GM11168 (cell line): Measurements from ENCODE around the gene TNIP2.

Source experiments
- in situ Hi-C: fragments of 300-500 bp; cut with MboI; formaldehyde crosslinking; loops from one replicate; pipeline ENCODE4 v1.12.0; 2022; ENCODE audit warnings: low sequenced_read_pairs; ENCODE audit not compliant: unreplicated experiment

Gene TNIP2, protein sequence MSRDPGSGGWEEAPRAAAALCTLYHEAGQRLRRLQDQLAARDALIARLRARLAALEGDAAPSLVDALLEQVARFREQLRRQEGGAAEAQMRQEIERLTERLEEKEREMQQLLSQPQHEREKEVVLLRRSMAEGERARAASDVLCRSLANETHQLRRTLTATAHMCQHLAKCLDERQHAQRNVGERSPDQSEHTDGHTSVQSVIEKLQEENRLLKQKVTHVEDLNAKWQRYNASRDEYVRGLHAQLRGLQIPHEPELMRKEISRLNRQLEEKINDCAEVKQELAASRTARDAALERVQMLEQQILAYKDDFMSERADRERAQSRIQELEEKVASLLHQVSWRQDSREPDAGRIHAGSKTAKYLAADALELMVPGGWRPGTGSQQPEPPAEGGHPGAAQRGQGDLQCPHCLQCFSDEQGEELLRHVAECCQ

DNA sequence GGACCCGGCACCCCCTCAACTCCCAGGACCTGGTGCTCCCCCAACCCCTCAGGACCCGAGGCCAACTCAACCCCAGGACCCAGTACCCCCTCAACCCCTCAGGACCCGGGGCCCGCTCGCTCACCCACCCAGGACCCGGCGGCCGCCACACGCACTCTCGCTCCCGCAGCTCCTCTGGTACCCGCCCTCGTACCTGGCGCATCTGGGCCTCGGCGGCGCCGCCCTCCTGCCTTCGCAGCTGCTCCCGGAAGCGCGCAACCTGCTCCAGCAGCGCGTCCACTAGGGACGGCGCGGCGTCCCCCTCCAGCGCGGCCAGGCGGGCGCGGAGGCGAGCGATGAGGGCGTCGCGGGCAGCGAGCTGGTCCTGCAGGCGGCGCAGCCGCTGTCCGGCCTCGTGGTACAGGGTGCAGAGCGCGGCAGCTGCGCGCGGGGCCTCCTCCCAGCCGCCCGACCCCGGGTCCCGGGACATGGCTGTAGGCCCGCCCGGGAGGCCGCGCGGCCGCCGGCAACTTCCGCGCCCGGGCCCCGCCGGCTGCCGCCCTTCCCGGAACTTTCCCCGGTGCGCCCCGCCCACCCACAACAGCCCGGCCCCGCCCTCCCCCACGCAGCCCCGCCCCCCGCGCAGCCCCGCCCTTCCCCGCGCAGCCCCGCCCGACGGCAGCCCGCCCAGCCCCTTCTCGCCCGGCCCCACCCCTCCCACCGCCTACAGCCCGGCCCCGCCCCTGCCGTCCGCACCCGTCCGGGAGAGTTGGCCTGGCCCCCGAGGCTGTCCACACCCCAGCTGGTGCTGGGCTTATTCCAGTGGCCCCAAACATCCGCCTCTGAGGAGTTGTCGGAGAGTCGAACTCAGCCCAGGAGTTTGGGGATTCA is at the start of gene TNIP2:
TNIP2 (minus strand) TSS at position 516 of the 870 bp plus-strand sequence; CDS start at position 469, 47 bp downstream.
- in situ Hi-C loops: loop anchor here (5.0 kb wide), 1 partner anchor 171 kb away; no protein-coding TSS in a partner anchor

DNA sequence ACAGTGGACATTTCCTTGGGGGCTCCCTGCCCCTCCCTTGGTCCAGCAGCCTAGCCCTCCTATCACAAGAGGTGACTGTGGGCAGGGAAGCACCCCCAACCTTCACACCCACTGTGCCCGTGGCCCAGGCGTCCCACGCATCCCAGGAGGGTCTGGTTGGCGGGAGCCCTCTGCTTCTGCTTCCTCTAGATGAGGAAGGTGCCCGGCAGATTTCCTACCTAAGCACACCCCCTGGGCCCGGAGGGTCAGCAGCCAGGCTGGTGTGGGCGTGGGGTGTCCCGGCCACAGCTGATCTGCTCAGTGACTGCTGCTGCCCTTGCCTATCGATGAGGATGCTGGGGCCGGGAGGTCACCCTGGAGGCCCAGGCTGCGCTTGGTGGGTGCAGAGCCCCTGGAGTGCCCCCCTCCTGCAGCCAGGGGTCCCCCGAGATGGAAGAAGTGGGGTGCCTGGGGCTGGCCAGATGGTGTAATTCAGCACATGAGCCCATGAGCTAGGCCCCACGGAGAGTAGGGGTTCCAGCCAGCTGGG is 48.9 kb upstream of the TNIP2 start:
- in situ Hi-C loops: no loop called here

DNA sequence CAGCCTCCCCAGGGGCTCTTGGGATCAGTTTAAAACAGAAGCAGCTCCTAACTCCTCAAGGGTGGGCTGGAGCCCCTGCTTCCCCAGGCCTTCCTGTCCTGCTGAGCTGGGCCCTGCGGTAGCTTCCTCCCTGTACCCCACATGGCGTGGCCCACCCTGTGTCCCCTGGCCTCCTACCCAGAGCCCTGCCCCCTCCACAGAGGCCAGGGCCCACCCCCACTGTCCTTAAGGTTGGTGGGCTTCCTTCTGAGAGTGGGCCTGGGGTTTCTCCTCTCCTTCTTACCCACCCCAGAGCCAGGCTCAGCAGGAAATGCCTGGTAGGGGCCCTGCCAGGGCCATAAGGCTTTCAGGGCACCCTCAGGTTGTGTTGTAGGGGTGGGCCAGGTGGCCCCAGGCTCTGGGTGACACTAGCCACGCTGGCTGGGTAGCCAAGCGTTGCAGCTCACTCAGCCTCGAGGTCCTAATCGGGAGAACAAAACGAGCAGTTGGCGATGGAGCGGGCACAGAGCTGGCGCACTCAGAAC is 48.4 kb upstream of the TNIP2 start:
- in situ Hi-C loops: no loop called here

DNA sequence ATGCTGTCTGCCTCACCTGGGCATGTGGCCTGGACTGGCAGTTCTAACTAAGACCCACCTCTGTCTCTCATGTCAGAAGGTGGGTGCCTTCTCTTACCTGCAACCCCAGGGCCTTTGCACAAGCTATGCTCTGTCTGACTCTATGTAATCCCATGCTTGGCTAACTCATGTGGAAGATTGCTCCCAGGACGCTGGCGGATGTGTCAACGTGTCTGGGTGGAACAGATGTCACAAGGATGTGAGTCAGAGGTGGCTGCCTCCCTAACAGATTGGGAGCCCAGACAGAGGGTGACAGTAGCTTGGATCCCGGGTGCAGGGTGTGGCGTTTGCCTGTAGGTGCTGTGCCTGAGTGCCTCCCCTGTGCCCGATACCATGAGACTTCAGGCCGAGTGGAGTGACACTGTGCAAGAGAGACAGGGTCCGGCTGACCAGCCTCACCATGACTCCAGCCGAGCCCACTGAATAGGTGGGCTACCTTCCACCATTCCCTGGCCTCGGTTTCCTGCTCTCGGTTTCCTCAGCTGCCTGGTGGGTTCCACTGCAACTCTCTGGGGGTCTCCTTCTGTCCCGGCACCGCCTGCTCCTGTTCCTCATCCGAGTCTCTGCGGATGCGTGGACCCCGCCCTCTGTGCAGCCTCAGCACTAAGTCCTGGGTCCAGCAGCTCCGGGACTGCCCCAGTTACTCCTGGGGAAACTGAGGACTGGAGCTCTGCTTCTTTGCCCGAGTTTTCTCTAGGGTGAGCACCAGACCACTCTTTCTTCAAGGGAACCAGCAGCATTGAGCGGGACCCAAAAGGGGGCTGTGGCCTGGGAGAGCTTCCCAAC is 47.7 kb upstream of the TNIP2 start:
- in situ Hi-C loops: no loop called here

DNA sequence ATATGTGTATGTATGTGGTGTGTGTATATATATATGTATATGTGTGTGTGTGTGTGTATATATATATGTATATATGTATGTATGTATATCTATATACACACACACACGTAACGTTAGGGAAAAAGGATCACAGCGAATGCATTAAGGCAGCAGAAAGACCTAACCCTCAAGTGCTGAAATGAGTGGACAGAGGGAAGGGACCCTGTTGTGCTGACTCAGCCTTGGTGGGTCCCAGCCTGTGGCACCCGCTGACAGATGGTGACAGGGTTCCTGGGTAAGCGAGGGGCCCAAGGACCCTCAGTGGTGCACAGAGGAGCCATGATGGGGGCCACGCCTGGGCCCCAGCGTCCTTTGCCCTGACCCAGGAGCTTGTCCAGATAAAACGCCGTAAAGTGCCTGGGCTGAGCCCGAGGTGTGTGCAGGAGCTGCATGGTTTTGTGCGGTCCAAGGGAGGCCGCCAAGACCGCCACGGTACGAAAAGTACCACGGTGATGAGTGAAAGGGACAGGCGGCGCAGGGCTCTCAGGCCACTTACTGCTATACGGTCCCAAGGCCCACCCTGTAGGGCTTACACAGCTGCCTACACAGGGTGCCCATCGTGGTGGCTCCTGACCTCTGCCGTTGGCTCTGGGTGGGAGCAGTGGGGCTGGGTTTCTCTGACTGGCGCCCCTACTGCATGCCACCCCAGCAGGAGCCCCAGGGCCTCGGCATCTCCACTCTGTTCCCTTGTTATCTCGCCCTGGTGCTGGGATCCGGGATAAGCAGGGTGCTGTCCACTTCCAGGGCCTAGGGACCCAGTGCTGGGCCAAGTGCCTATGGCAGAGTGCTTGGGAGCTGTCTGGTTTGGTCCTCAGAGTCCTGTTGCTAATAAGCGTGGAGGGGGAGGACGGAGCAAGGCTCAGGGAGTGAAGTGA is 46.7 kb upstream of the TNIP2 start:
- in situ Hi-C loops: no loop called here

DNA sequence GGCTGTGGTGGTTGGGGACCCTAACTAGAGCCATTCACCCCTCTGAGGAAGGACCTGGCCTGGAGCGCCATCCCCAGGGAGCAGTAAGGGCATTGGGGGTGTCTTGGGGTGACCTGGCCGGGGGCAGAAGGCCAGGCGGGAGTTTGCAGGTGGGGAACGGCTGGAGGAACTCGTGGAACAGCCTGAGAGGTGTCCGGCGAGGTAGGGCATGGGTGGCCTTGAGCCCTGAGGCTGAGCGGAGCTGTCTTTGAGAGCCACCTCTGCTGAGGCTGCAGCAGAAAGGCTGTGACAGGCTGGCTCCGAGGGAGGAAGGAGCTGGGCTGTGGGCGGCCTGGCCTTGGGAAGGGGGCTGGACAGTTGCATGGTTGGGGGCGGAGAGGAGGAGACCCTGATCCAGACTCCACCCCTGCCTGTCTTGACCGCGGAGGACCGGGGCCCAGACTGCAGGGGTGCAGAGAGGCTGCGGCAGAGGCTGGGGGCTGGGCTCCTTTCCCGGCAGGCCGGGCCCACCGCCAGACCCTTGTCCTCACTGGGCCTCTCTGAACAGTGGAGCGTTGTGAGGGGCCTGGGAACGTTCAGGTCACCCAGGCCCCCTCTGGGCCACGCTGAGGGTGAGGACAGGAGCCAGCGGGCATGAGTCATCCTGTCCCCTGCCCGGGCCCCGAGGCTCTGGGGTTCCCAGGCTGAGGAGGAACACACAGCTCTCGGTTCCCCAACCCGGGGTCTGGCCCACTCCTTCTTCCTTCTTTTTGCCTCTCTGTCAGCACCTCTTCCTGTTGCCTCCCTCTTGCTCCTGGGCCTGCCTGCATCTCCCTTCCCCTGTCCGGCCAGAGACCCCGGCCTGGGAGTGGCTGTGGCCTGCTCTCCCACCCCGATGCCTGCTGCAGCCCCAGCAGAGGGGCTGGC is 44.8 kb upstream of the TNIP2 start:
- in situ Hi-C loops: no loop called here

DNA sequence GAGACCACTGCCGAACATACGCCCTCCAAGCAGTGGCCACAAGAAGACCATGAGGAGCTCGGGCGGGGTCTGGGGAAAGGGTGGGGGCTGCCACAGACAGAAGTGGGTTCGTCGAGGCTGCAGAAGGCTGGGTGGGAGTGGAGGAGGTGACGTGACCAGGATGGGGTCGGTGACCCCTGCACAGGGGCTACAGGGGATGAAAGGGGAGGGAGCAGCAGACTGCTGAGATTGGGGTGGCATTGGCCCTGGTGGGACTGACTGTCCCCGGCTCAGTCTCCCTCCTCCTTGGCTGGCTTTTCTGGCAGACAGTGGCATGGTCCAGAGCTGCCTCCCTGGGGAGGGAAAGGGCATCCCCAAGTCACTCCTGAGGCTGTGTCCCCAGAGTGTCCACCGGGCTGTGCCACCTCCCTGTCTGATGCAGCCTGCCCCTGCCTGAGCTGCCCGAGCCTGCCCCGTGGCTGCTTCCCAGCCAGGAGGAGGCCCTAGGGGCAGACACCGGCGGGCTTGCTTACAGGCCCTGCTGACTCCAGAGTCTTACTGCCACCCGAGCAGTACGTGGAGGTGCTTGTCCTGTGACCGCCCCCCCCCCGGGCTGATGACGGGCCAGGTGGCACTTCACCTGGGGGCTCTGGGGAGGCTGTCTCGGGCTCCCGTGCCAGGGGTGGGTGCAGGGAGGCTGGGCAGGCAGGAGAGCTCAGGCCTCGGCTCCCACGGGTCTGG is 44.0 kb upstream of the TNIP2 start:
- in situ Hi-C loops: no loop called here

DNA sequence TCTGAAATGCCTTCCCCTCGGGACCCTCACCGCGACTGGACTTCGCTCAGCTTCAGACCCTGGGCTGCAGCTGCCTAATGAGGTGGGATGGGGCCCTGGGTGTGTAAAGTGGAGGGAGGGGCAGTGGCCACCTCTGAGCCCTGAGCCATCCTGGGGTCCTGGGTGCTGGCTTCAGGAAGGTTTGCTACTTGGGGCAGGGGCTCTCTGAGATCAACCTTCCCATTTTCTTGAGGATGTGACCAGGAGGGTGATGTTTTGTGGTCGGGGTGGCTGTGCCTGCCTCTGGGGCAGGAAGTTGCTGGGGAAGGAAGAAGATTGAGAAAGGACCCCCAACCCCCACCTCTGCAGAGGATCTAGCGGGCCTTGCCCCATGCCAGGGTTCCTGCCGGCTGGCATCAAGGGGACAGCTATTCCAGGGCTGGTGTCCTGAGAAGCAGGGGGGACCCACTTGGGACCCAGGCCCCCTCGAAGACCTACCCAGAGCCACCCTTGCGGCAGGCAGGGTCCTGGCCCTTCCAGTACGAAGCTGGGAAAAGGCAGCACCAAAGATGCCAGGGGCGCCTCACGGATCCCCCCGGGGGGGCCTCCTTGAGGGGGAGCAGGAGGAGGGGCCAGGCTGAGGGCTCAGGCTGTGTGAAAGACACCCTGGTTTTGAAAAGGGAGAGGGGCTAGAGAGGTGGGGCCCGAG is 43.2 kb upstream of the TNIP2 start:
- in situ Hi-C loops: no loop called here

DNA sequence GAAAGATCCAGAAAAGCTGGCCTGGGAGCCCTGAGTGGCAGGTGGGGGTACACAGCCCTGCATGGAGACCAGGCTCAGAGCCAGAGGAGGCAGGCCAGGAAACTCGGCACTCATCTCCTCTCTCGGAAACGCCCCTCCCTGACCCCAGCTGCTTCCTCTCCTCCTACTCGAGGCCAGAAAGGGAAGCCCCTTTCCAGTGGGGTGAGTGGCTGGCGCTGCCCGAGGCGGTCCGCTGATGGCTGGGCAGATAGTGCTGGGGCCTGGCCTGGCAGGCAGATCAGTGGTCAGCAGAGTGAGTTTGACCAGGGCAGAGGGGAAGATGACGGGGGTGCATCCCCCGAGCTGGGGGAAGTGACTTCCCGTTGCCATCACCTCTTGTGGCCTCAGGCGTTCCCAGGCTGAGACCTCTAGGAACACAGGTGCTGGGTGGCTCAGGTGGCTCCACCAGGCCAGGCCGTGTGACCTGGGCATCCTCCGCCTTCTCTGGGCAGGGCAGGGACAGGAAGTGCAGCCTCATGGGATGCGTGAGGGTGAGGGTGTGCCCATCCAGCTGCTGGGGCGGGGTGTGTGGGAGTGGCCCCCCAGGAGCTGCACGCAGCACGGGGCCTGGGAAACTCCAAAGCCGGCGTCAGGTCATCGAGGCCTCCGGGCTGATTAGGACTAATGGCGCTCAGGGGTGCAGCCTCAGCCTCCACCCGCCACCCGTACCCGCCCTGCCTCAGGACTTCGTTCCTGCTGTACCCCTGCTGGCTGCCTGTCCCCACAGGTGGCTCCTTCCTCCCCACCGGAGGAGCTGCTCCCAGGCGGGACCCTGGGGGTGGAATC is 42.5 kb upstream of the TNIP2 start:
- in situ Hi-C loops: no loop called here

DNA sequence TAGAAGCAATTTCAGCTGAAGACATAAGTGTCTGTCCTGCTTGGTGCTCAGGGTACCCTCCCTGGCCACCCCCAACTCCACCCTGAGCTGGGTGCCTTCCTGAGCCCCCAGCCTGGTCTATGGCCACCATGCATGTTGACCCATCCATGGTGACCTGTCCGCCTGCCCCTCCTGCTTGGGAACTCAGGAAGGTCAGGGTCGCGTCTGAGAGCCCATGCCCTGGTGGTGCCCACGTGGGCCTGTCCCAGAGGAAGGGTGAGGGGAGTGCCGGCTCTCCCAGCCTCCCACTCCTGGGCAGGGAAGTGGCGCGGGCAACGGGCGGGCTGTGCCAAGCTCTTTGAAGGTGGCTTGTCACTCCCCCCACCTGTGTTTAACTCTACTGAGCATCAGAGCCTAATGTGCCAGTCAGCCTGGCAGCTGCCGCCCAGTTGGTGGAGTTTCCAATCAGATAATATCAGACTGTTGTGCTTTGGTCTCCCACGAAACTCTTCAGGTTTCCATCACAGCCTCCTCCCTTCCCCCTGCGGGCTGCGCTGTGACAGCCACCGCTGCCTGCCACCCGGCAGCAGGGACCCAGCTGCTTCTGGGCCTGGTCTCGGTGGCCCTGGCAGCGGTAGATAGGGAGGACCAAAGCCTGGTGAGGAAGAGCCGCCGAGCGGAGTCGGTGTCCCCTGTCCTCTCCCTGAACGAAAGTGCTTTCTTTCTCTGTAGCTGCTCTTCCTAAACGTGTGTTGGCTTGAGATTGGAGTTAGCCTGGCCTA is 41.6 kb upstream of the TNIP2 start:
- in situ Hi-C loops: no loop called here

DNA sequence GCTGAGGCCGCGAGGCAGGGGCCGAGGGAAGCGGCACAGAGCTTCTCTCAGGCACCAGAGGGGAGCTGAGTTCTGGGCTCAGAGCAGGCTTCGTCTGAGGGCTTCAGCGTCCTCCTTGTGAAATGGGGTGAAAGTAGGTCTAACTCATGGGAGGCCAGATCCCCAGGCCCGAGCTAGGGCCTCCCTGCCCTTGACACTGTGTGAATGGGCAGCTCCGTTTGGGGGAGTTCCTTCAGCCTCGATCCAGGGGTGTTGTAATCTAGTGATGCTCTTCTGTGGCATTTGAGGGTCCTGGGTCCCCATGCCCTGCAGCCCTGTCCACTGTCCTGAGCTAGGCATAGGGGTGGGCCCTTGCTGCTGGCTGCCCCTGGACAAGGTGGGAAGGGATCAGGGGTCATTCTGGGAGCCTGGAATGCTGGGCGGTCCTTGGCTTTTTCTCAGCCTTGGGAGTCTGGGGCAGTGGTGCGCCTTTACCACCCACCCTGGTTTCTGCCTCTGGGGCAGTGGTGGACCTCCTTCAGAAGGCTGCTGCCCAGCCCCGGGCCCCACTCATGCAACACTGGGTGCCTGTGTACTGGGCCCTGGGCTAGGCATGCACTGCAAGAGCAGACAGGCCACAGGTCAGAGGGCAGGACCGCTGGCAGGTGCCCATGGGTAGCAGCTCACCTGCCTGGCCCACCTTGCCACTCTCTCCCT is 40.9 kb upstream of the TNIP2 start:
- in situ Hi-C loops: no loop called here

DNA sequence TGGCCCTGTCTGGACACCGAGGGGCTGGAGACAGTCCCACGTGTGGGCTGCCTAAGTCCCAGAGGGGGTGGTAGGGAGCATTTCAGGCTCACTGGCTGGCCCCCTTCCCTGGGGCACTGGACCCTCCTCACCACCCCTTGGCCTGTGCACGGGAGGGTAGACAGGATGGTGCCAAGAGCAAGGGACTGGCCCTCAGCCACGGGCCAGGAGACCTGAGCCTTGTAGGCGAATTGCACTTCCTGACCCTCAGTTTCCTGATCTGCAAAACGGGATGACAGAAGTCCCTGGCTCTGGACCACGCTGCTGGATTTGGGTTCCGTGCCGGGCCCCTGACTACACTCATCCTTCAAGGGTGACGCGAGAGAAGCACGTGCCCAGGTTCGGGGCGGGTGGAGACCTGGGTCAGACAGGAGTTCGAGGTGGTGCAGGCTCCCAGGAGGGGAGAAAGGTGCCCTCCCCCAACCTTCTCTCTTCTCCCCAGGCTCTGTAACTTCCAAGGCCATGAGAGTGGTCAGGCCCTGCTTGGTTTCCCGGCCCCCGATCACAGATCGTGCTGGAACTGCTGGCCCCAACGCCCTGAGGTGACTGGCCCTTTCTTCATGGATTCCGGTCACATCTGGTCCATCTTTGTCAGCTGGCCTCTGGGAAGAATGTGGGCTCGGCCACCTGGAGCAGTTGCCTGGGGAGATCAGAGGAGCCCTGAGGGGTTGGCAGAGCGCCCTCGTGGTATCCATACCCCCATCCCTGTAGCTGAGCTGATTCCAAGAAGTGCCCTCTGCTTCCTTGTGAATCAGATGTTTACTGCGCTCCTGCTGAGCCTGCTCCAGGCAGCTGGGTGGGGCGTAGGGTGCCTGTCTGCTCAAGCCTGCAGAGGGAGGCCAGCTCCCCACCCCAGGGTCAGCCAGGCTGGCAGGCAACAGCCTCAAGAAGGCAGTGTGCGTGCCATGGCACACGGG is 40.0 kb upstream of the TNIP2 start:
- in situ Hi-C loops: no loop called here

DNA sequence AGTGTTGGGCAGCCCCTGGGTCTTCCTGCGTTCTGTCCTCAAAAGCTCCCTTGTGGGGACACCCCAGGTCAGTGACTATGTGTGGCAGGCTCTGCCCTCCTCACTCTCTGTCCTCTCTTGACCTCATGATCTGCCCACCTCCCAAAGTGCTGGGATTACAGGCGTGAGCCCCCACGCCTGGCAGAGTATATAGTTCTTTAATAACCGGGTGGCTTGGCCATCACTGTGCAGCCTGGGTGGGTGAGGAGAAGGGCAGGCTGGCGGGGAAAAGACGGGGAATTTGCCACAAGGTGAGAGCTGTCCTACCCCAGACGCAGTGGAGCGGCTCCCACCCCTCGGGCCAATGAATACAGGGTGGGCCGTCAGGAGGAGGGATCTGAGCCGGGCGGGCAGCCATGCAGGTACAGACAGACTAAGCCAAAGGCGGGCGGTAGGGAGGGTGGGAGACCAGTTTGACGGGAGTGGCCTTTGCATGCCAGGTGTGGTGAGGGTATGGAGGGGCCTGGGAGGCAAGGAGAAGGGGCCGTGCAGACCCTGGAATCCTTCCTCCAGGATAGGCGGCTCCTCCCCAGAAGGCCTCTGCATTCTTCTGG is 39.3 kb upstream of the TNIP2 start:
- in situ Hi-C loops: no loop called here
